HEK293 (cell line): Measurements from ENCODE around the gene TMEM229B.

Experiments
- HOXA7 ChIP-seq: sonication (generic); formaldehyde crosslinking; IDR thresholded peaks from 2 replicates; pipeline ENCODE4 v1.8.1; 2022; ENCODE audit warnings: missing genetic modification reagents, borderline replicate concordance
- MZF1 ChIP-seq: fragments of 450-650 bp; formaldehyde crosslinking; IDR thresholded peaks from 2 replicates; pipeline ENCODE4 v1.5.1; 2017; ENCODE audit warnings: missing biosample characterization, missing genetic modification characterization, borderline replicate concordance
- PRDM4 ChIP-seq: fragments of 450-650 bp; formaldehyde crosslinking; IDR thresholded peaks from 2 replicates; pipeline ENCODE4 v1.5.1; 2017; ENCODE audit warnings: missing biosample characterization, missing genetic modification characterization
- REST ChIP-seq: fragments of 450-650 bp; formaldehyde crosslinking; IDR thresholded peaks from 2 replicates; pipeline ENCODE4 v1.5.1; 2016; ENCODE audit warnings: missing biosample characterization, missing genetic modification characterization
- TRIM28 ChIP-seq: IDR thresholded peaks from 2 replicates; pipeline ENCODE4 v1.6.1; 2011; ENCODE audit warnings: low read length, control low read depth, borderline replicate concordance
- ZBTB20 ChIP-seq: fragments of 450-650 bp; formaldehyde crosslinking; IDR thresholded peaks from 2 replicates; pipeline ENCODE4 v1.5.1; 2016; ENCODE audit warnings: missing biosample characterization, missing genetic modification characterization
- ZFP37 ChIP-seq: fragments of 450-650 bp; formaldehyde crosslinking; IDR thresholded peaks from 2 replicates; pipeline ENCODE4 v1.5.1; 2016; ENCODE audit warnings: missing biosample characterization, missing genetic modification characterization
- ZNF114 ChIP-seq: fragments of 450-650 bp; formaldehyde crosslinking; IDR thresholded peaks from 2 replicates; pipeline ENCODE4 v1.5.0; 2017; ENCODE audit warnings: missing biosample characterization, missing genetic modification characterization
- ZNF175 ChIP-seq: fragments of 450-650 bp; formaldehyde crosslinking; IDR thresholded peaks from 2 replicates; pipeline ENCODE4 v1.5.1; 2016; ENCODE audit warnings: missing biosample characterization, missing genetic modification characterization
- ZNF501 ChIP-seq: fragments of 450-650 bp; formaldehyde crosslinking; IDR thresholded peaks from 2 replicates; pipeline ENCODE4 v1.5.1; 2016; ENCODE audit warnings: missing biosample characterization, missing genetic modification characterization
- ZNF513 ChIP-seq: fragments of 450-650 bp; IDR thresholded peaks from 2 replicates; pipeline ENCODE4 v1.5.1; 2018; ENCODE audit warnings: missing biosample characterization, missing genetic modification characterization
- ZNF600 ChIP-seq: fragments of 450-650 bp; formaldehyde crosslinking; IDR thresholded peaks from 2 replicates; pipeline ENCODE4 v1.5.1; 2016; ENCODE audit warnings: missing biosample characterization, missing genetic modification characterization
- TF ChIP-seq, protein P1 (sequence below): fragments of 450-650 bp; formaldehyde crosslinking; IDR thresholded peaks from 2 replicates; pipeline ENCODE4 v1.5.1; 2016; ENCODE audit warnings: missing biosample characterization, missing genetic modification characterization
- TF ChIP-seq, protein P2 (sequence below): sonication (generic); formaldehyde crosslinking; IDR thresholded peaks from 2 replicates; pipeline ENCODE4 v1.8.1; 2022; ENCODE audit warnings: mild to moderate bottlenecking, moderate library complexity, missing genetic modification reagents

GRCh38 chr14:67459336-67459735, 29.2 kb downstream of the TMEM229B start:
- TF ChIP-seq, protein P1, sequence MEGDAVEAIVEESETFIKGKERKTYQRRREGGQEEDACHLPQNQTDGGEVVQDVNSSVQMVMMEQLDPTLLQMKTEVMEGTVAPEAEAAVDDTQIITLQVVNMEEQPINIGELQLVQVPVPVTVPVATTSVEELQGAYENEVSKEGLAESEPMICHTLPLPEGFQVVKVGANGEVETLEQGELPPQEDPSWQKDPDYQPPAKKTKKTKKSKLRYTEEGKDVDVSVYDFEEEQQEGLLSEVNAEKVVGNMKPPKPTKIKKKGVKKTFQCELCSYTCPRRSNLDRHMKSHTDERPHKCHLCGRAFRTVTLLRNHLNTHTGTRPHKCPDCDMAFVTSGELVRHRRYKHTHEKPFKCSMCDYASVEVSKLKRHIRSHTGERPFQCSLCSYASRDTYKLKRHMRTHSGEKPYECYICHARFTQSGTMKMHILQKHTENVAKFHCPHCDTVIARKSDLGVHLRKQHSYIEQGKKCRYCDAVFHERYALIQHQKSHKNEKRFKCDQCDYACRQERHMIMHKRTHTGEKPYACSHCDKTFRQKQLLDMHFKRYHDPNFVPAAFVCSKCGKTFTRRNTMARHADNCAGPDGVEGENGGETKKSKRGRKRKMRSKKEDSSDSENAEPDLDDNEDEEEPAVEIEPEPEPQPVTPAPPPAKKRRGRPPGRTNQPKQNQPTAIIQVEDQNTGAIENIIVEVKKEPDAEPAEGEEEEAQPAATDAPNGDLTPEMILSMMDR (tag by site-specific recombination) = no peak
- TF ChIP-seq REST (tag by site-specific recombination) (no peak), ZNF501 (tag by site-specific recombination) (no peak), ZNF513 (tag by site-specific recombination) (no peak), HOXA7 (CRISPR knock-in tag) (no peak), PRDM4 (tag by site-specific recombination) (no peak), MZF1 (tag by site-specific recombination) (no peak), ZNF114 (no peak), ZBTB20 (tag by site-specific recombination) (no peak), ZNF175 (tag by site-specific recombination) (no peak), ZFP37 (tag by site-specific recombination) (no peak), ZNF600 (tag by site-specific recombination) (no peak), TRIM28 (no peak)
- TF ChIP-seq, protein P2, sequence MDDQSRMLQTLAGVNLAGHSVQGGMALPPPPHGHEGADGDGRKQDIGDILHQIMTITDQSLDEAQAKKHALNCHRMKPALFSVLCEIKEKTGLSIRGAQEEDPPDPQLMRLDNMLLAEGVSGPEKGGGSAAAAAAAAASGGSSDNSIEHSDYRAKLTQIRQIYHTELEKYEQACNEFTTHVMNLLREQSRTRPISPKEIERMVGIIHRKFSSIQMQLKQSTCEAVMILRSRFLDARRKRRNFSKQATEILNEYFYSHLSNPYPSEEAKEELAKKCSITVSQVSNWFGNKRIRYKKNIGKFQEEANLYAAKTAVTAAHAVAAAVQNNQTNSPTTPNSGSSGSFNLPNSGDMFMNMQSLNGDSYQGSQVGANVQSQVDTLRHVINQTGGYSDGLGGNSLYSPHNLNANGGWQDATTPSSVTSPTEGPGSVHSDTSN (CRISPR knock-in tag) = no peak
